AG04449 (cell line): ENCODE measurements around the gene THOP1.

Experiments used
- CTCF ChIA-PET: fragments of 350-600 bp; formaldehyde crosslinking; extraction: SDS; loops from one replicate; lab custom pipeline; 2021; ENCODE audit warnings: antibody characterized with exemption; lab: Yijun Ruan, JAX
- POLR2A ChIA-PET: fragments of 400-600, 350-600 bp; formaldehyde crosslinking; extraction: SDS; loops from one replicate; lab custom pipeline; 2020; ENCODE audit warnings: antibody characterized with exemption, inconsistent platforms; lab: Yijun Ruan, JAX
- DNase-seq: peaks from one replicate; pipeline ENCODE4 v3.0.0-alpha.2; 2010; ENCODE audit warnings: low read depth, low spot score
- H3K4me3 ChIP-seq: 2 replicates; pipeline ENCODE4 v1.5.1; 2011; ENCODE audit warnings: low read depth, mild to moderate bottlenecking, control low read depth, low read length
- CTCF ChIP-seq: IDR thresholded peaks from one replicate; pipeline ENCODE4 v1.5.1; 2011; ENCODE audit warnings: mild to moderate bottlenecking, moderate library complexity, low read length, control low read depth, inconsistent platforms; ENCODE audit not compliant: insufficient read depth; ENCODE audit errors: missing control alignments

THOP1 gene

DNA sequence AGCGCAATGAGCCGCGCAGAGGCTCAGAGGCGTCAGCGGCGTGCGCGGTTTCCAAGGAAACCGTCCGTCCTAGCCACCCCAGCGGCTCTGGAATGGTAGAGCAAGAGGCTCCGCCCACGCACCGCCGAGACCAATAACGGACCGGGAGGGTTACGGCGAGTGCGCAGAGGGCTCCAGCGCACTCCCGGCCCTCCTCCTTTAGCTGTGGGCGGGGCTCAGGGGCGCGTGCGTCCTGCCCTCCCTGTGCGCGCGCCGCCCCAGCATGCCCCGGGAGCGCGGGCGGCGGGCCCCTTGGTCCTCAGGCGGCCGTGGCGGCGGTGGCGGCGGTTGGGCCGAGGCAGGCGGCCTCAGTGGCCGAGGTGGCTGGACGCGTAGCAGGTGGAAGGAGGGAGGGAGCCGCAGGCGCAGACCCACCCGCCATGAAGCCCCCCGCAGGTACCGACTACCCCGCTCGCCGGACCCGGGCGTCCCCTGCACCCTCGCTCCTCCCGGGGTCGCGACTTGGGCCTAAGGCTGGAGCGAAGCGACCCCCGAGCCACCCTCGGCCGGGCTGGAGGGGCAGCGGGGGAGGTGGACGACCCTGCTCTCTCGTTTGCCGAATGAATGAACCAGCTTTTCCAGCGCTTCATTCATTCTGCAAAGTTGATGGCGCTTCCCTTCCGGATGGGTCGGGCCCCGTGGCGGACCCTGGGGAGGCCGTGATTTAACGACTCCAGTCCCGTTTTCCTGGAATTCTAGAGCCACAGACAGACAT lies at the start of gene THOP1:
Gene THOP1, plus strand, starts transcription at position 260 of the 754 bp plus-strand sequence. Its CDS starts 160 bp downstream, at position 420.
- TF ChIP-seq CTCF, result no peak
- ChIA-PET CTCF (interaction anchor here (0.8 kb wide), 2 partner anchors 34 to 137 kb away, joined by 3 to 4 read pairs; no protein-coding TSS in a partner anchor), POLR2A (interaction anchor here (0.6 to 1.3 kb wide), 4 partner anchors 9 to 309 kb away, joined by 3 to 4 read pairs (median 4); partner anchors contain the start of gene GADD45B)
- DNase-seq, result peak; percentile 84
- peak within 1 kb of the TSS; percentile 86 for H3K4me3 ChIP-seq

GRCh38 chr19:2736550-2737190 lies 48.6 kb upstream of the THOP1 start:
- H3K4me3 ChIP-seq, result no peak overlapping the region
- ChIA-PET CTCF (interaction anchor here (2.2 kb wide), 1 partner anchor 13 kb away, joined by 9 read pairs; no protein-coding TSS in a partner anchor), POLR2A (no interaction called here)
- no peak for TF ChIP-seq CTCF
- DNase-seq, result no peak

GRCh38 chr19:2739602-2740313 lies 45.5 kb upstream of the THOP1 start, which contains the start of gene SLC39A3:
Gene SLC39A3 (minus strand): TSS chr19:2740017. CDS start chr19:2737257, 2,760 bp downstream.
- TF ChIP-seq CTCF, result no peak
- ChIA-PET CTCF (interaction anchor here (1.1 to 1.8 kb wide), 2 partner anchors 12 to 92 kb away, joined by 3 to 7 read pairs; no protein-coding TSS in a partner anchor), POLR2A (interaction anchor here (1.0 to 1.1 kb wide), 2 partner anchors 9 to 10 kb away, joined by 3 read pairs; no protein-coding TSS in a partner anchor)
- peak within 1 kb of the TSS; percentile 93 for H3K4me3 ChIP-seq
- DNase-seq, result peak; percentile 91

DNA sequence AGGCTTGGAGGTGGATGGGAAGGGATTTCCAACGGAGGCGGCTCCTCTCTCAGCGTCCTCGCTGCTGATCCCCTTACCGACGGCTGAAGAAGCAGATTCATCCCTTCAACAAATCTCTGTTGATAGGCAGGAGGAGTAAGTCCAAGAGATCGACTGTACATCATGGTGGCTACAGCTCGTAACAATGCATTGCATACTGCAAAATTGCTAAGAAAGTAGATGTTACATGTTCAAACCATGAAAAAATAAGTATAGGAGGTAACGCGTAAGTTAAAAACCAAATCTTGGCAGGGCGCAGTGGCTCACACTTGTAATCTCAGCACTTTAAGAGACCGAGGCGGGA lies 45.0 kb upstream of the THOP1 start:
- no peak for TF ChIP-seq CTCF
- no peak for DNase-seq
- no peak overlapping the region for H3K4me3 ChIP-seq
- ChIA-PET CTCF (interaction anchor here (1.1 to 1.8 kb wide), 2 partner anchors 11 to 92 kb away, joined by 3 to 7 read pairs; no protein-coding TSS in a partner anchor), POLR2A (interaction anchor here (1.0 kb wide), 1 partner anchor 9 kb away, joined by 3 read pairs; no protein-coding TSS in a partner anchor)

DNA sequence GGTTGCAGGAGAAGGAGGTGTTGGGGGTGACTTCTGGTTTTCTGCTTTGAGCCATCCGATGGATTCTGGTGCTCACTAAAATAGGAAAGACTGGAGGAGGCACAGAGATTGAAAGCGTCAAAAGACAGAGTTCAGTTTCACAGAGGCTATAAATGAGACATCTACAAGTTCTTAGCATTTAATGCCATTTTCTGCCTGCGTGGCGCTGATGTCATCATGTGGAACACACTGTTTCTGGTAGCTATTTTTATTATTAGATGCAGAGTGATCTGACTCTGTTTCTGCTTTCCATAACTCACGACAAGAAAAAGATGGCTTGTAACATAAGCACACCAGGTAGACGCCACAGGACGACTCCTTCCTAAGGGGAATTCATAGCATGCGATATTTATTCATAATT lies 42.2 kb upstream of the THOP1 start:
- CTCF ChIA-PET, result interaction anchor here (2.6 kb wide), 1 partner anchor 95 kb away, joined by 8 read pairs; no protein-coding TSS in a partner anchor
- TF ChIP-seq CTCF, result no peak
- DNase-seq, result no peak
- H3K4me3 ChIP-seq, result no peak overlapping the region
- POLR2A ChIA-PET, result no interaction called here
